GM12878 (cell line): ENCODE measurements around the gene PDE7B. TPM values are rescaled to one million over a fixed set of nuclear protein-coding genes. Genes with fewer than 3 reads are reported as not detected.

ENCODE experiments used
- ATAC-seq: fragments of 200-7000 bp; cut with Tn5 transposase; 3 replicates; pipeline ENCODE4 v1.9.1; 2020; ENCODE audit warnings: mild to moderate bottlenecking, moderate library complexity
- BruUV-seq: library from RNA; stranded (reverse); fragments of 400-500 nt; replicated peaks from 2 replicates; lab custom pipeline; 2021; lab: Mats Ljungman, UMichigan
- CTCF ChIA-PET: fragments of 300-600 bp; sonication (Branson Sonifier 250); formaldehyde crosslinking; extraction: SDS; loops from one replicate; lab custom pipeline; 2021; ENCODE audit warnings: inconsistent platforms; lab: Yijun Ruan, JAX
- POLR2A ChIA-PET: fragments of 350-600 bp; formaldehyde crosslinking; extraction: SDS; loops from one replicate; lab custom pipeline; 2021; ENCODE audit warnings: inconsistent platforms; lab: Charles Lee
- RAD21 ChIA-PET: fragments of 300-600 bp; sonication (Branson Sonifier 250); formaldehyde crosslinking; loops from one replicate; lab custom pipeline; 2023; ENCODE audit warnings: antibody characterized with exemption; ENCODE audit not compliant: unreplicated experiment; lab: Charles Lee
- SMC1A ChIA-PET: fragments of 300-600 bp; sonication (Branson Sonifier 250); formaldehyde crosslinking; loops from one replicate; lab custom pipeline; 2023; ENCODE audit not compliant: unreplicated experiment, uncharacterized antibody; lab: Charles Lee
- DNase-seq: peaks from one replicate; pipeline ENCODE4 v3.0.0-alpha.2; 2011; ENCODE audit warnings: low read depth, low spot score
- FAIRE-seq: peaks from 3 replicates; lab custom pipeline; 2011; peaks lifted over from hg19 to GRCh38; lab: Jason Lieb, UNC
- H2AFZ ChIP-seq: 2 replicates; pipeline ENCODE4 v1.6.0; 2011; ENCODE audit warnings: low read depth, low read length, control low read depth; ENCODE audit not compliant: control insufficient read depth
- H3K27ac ChIP-seq: 2 replicates; pipeline ENCODE4 v1.5.1; 2011; ENCODE audit warnings: control low read depth; ENCODE audit not compliant: control insufficient read depth, insufficient read depth
- H3K27me3 ChIP-seq, 2 experiments: replicated peaks in 1 of 2; 2 replicates each; pipeline versions ENCODE4 v1.6.0 to v1.6.1; 2011; ENCODE audit warnings: low read length in 1 of 2; ENCODE audit not compliant: control insufficient read depth in 2 of 2, insufficient read depth in 2 of 2
- H3K36me3 ChIP-seq, 2 experiments: 2 replicates each; pipeline ENCODE4 v1.5.1; 2011; ENCODE audit warnings: low read length in 1 of 2; ENCODE audit not compliant: control insufficient read depth in 2 of 2, insufficient read depth in 2 of 2
- H3K4me1 ChIP-seq: 2 replicates; pipeline ENCODE4 v1.6.1; 2011; ENCODE audit warnings: mild to moderate bottlenecking, low read length, moderate library complexity, mixed read lengths; ENCODE audit not compliant: control insufficient read depth, insufficient read depth
- H3K4me2 ChIP-seq: 2 replicates; pipeline ENCODE4 v1.6.0; 2011; ENCODE audit warnings: control low read depth; ENCODE audit not compliant: control insufficient read depth, insufficient read depth
- H3K4me3 ChIP-seq: fragments of 200-600 bp; sonication (generic); 2 replicates; pipeline ENCODE4 v1.5.1; 2016
- H3K79me2 ChIP-seq: 2 replicates; pipeline ENCODE4 v1.6.0; 2011; ENCODE audit warnings: low read length; ENCODE audit not compliant: control insufficient read depth, insufficient read depth
- H3K9ac ChIP-seq: 2 replicates; pipeline ENCODE4 v1.8.0; 2011; ENCODE audit warnings: low read length, control low read depth, mixed read lengths; ENCODE audit not compliant: control insufficient read depth, insufficient read depth
- H3K9me3 ChIP-seq: replicated peaks from 3 replicates; pipeline ENCODE4 v1.5.1; 2011; ENCODE audit warnings: mild to moderate bottlenecking, low read length; ENCODE audit not compliant: control insufficient read depth, insufficient read depth
- H4K20me1 ChIP-seq: 2 replicates; pipeline ENCODE4 v1.6.0; 2011; ENCODE audit not compliant: control insufficient read depth, insufficient read depth
- ATF7 ChIP-seq: fragments of 450-650 bp; IDR thresholded peaks from 2 replicates; pipeline ENCODE4 v1.6.1; 2016; ENCODE audit warnings: low read depth, mild to moderate bottlenecking
- CBFB ChIP-seq: IDR thresholded peaks from 2 replicates; pipeline ENCODE4 v1.6.1; 2016; ENCODE audit warnings: antibody characterized with exemption, low read depth
- NFIC ChIP-seq: IDR thresholded peaks from 2 replicates; pipeline ENCODE4 v1.6.1; 2012; ENCODE audit warnings: low read depth, mild to moderate bottlenecking, inconsistent platforms, low read length, moderate library complexity
- SMC3 ChIP-seq: IDR thresholded peaks from 2 replicates; pipeline ENCODE4 v1.6.1; 2011; ENCODE audit warnings: low read length, improper control_type of control experiment, borderline replicate concordance
- USF1 ChIP-seq: IDR thresholded peaks from 2 replicates; pipeline ENCODE4 v1.6.1; 2011; ENCODE audit warnings: borderline replicate concordance, low read depth, mild to moderate bottlenecking, moderate library complexity, mixed read lengths, low read length; ENCODE audit not compliant: insufficient read depth; ENCODE audit errors: extremely low read length
- WRNIP1 ChIP-seq: IDR thresholded peaks from 2 replicates; pipeline ENCODE4 v1.6.1; 2011; ENCODE audit warnings: low read depth, low read length, improper control_type of control experiment, borderline replicate concordance
- ZSCAN29 ChIP-seq: fragments of 450-650 bp; IDR thresholded peaks from 2 replicates; pipeline ENCODE4 v1.6.1; 2017; ENCODE audit warnings: mild to moderate bottlenecking, moderate library complexity
- WGBS: methylation state at CpG from one replicate; pipeline ENCODE4 v1.1.6; 2016; ENCODE audit warnings: low lambda C conversion rate; ENCODE audit not compliant: insufficient replicate concordance, insufficient coverage; ENCODE audit errors: missing lambda C conversion rate; 5-methylcytosine and 5-hydroxymethylcytosine counted together
- in situ Hi-C: fragments of 300-500 bp; cut with MboI; formaldehyde crosslinking; loops from 9 replicates; pipeline ENCODE4 v1.14.3; 2018; ENCODE audit warnings: mixed read lengths
- intact Hi-C: fragments of 100-400 bp; cut with micrococcal nuclease; formaldehyde crosslinking; loops from one replicate; pipeline ENCODE4 v1.14.2; 2022; ENCODE audit not compliant: unreplicated experiment
- polyA plus RNA-seq, 11 experiments: library from polyadenylated mRNA; depleted of rRNA in 4 of 11; unstranded in 6 of 11; stranded (reverse) in 5 of 11; fragments of >200 nt; fragmentation: Nextera tagmentation in 4 of 11; fragmentation: Illumina TruSeq in 1 of 11; extraction: Ambion mirVana in 4 of 11; extraction: Trizol in 1 of 11; gene quantifications; 1 replicate in 1 of 11; 2 replicates in 10 of 11; pipeline versions ENCODE4 v1.2.1 to v1.2.3, GENCODE V29; 2011 to 2016; ENCODE audit warnings: inconsistent platforms in 2 of 11, missing spikeins in 2 of 11, low read depth in 1 of 11
- total RNA-seq, 4 experiments: library from RNA; depleted of rRNA in 3 of 4; stranded (reverse); fragments of >200 nt in 3 of 4; fragmentation: Illumina TruSeq in 1 of 4; extraction: Trizol in 1 of 4; gene quantifications; 2 replicates each; pipeline versions ENCODE4 v1.2.1 to v1.2.3, GENCODE V29; 2013 to 2021
- TF ChIP-seq, protein P1 (sequence below): fragments of 450-650 bp; IDR thresholded peaks from 2 replicates; pipeline ENCODE4 v1.6.1; 2018; ENCODE audit warnings: borderline replicate concordance, mild to moderate bottlenecking; ENCODE audit not compliant: partially characterized antibody

The PDE7B gene
- total and polyA plus RNA-seq, 10 of the 15 experiments (the other 5 are each of a cell fraction or from before 2014, with no cell fraction given): not detected

- Histone ChIP-seq H3K4me1 (no peaks in the 10 kb centered on the region), H3K9ac (no peak overlapping the region), H4K20me1 (no peaks in the 10 kb centered on the region), H3K36me3 (no peaks in the 10 kb centered on the region), H3K27ac (no peak overlapping the region), H2AFZ (no peak overlapping the region), H3K4me3 (no peak overlapping the region), H3K79me2 (no peaks in the 10 kb centered on the region), H3K27me3 (no peaks in the 10 kb centered on the region), H3K4me2 (no peak overlapping the region), H3K9me3 (no peaks in the 10 kb centered on the region)
- ChIA-PET POLR2A (no interaction called here), CTCF (no interaction called here), SMC1A (no interaction called here), RAD21 (no interaction called here)
- in situ Hi-C loops: no loop called here
- FAIRE-seq (no peak), ATAC-seq (no peak), DNase-seq (no peak)
- WGBS: 18% methylated on average over 3 of the region's 3 CpGs
- no TSS peak for BruUV-seq
- intact Hi-C loops: no loop called here
- TF ChIP-seq WRNIP1 (no peak), NFIC (no peak), ZSCAN29 (no peak), SMC3 (no peak)
These were observed 134.0 kb downstream of the PDE7B start for GRCh38 chr6:135985471-135985870.

DNA sequence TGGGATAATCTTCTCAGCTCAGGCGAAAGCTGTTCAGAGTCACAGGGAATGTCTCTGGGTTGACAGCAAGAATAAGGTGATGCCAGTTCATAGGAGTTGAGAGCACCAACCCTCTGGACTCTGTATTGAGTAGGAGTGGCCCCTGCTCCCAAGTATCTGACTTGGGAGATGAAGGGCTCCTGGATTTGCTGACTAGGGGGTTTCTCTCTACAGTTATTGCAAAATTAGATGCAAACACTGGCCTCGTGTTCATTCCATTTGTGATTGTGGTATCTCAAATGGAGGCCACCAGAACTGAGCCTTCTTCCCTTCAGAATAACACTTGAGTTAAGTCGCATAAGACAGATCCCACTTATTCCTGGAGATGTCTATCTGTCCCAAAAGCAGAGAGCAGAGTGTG, 135.7 kb downstream of the PDE7B start:
- no peak for ATAC-seq
- TF ChIP-seq ATF7 (no peak), USF1 (no peak), CBFB (no peak)
- TF ChIP-seq, protein P1, sequence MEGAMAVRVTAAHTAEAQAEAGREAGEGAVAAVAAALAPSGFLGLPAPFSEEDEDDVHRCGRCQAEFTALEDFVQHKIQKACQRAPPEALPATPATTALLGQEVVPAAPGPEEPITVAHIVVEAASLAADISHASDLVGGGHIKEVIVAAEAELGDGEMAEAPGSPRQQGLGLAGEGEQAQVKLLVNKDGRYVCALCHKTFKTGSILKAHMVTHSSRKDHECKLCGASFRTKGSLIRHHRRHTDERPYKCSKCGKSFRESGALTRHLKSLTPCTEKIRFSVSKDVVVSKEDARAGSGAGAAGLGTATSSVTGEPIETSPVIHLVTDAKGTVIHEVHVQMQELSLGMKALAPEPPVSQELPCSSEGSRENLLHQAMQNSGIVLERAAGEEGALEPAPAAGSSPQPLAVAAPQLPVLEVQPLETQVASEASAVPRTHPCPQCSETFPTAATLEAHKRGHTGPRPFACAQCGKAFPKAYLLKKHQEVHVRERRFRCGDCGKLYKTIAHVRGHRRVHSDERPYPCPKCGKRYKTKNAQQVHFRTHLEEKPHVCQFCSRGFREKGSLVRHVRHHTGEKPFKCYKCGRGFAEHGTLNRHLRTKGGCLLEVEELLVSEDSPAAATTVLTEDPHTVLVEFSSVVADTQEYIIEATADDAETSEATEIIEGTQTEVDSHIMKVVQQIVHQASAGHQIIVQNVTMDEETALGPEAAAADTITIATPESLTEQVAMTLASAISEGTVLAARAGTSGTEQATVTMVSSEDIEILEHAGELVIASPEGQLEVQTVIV: no peak
- H3K27ac ChIP-seq: no peak overlapping the region
- no peak overlapping the region for H2AFZ ChIP-seq
- SMC1A ChIA-PET: no interaction called here
- H3K4me2 ChIP-seq: no peak overlapping the region
- POLR2A ChIA-PET: no interaction called here
- no peaks in the 10 kb centered on the region for H3K27me3 ChIP-seq
- FAIRE-seq: no peak
- H3K9ac ChIP-seq: no peak overlapping the region
- BruUV-seq: no TSS peak
- in situ Hi-C loops: no loop called here
- no peaks in the 10 kb centered on the region for H3K79me2 ChIP-seq
- WGBS: 19% methylated on average over 3 of the region's 3 CpGs
- H3K36me3 ChIP-seq: no peaks in the 10 kb centered on the region
- DNase-seq: no peak
- H3K4me3 ChIP-seq: no peak overlapping the region
- no peaks in the 10 kb centered on the region for H4K20me1 ChIP-seq
- intact Hi-C loops: no loop called here
- CTCF ChIA-PET: no interaction called here
- H3K9me3 ChIP-seq: no peaks in the 10 kb centered on the region
- RAD21 ChIA-PET: no interaction called here
- no peaks in the 10 kb centered on the region for H3K4me1 ChIP-seq
